Measurements from ENCODE around the gene DOCK4.
A peak's percentile ranks its signal among the peaks of the same experiment; 100 is the strongest.

The DOCK4 gene

GRCh38 chr7:112132051-112132694 lies 74.0 kb downstream of the DOCK4 start:
- peak overlapping the region in 1 of 2 experiments; percentile 44 for H2BK12ac ChIP-seq (ENCODE audit: low read length in 2 of 2)

GRCh38 chr7:112130729-112131410 lies 75.3 kb downstream of the DOCK4 start:
- Histone ChIP-seq H3K9me3 (ENCODE audit: control insufficient read depth, low read length) (no peaks in the 10 kb centered on the region), H2BK12ac (ENCODE audit: low read length in 2 of 2) (no peak overlapping the region), H2BK5ac (ENCODE audit: low read depth, low read length, poor library complexity, severe bottlenecking) (no peak overlapping the region), H2BK15ac (ENCODE audit: low read depth, poor library complexity, severe bottlenecking) (no peak overlapping the region), H3K27ac (ENCODE audit: low read length, poor library complexity, severe bottlenecking) (no peak overlapping the region), H2BK120ac (ENCODE audit: low read depth, low read length) (no peak overlapping the region), H2AK5ac (ENCODE audit: low read length, severe bottlenecking) (no peak overlapping the region), H3K36me3 (ENCODE audit: control insufficient read depth in 1 of 2, insufficient read depth in 2 of 2, low read depth in 1 of 2, low read length in 2 of 2) (no peaks in the 10 kb centered on the region), H3K79me1 (replicated peaks; ENCODE audit: low read length, poor library complexity, severe bottlenecking) (peaks cover 12% of the 10 kb centered on the region), H2AFZ (ENCODE audit: low read depth, low read length) (no peak overlapping the region), H3K27me3 (ENCODE audit: control insufficient read depth in 1 of 2, insufficient read depth in 1 of 2, low read length in 2 of 2) (no peaks in the 10 kb centered on the region), H3K4me1 (ENCODE audit: control insufficient read depth, insufficient read depth, low read depth, low read length) (peaks cover under 1% of the 10 kb centered on the region), H4K8ac (ENCODE audit: low read length) (no peak overlapping the region), H3K4me3 (ENCODE audit: insufficient read depth in 1 of 2, low read depth in 1 of 2, low read length in 2 of 2) (no peak overlapping the region), H3K23ac (ENCODE audit: low read length in 2 of 2) (no peak overlapping the region), H3K9ac (ENCODE audit: low read length) (no peak overlapping the region), H3K4me2 (ENCODE audit: low read length, poor library complexity, severe bottlenecking) (no peak overlapping the region), H3K4ac (ENCODE audit: low read depth in 1 of 2, low read length in 2 of 2) (peak overlapping the region; percentile 17 to 26), H3K14ac (ENCODE audit: low read length in 2 of 2) (no peak overlapping the region), H4K91ac (ENCODE audit: low read length) (peak overlapping the region; percentile 65), H3K18ac (ENCODE audit: low read depth in 1 of 2, low read length in 2 of 2) (peak overlapping the region in 1 of 2 experiments; percentile 38)
- no peak for DNase-seq
- WGBS, result 66% methylated on average over 6 of the region's 10 CpGs

More at GRCh38 chr7:112132051-112132694, 74.0 kb downstream of the DOCK4 start:
- WGBS, result 71% methylated on average over 3 of the region's 4 CpGs
- peak; percentile 43 for DNase-seq
- H3K4ac ChIP-seq (ENCODE audit: low read depth in 1 of 2, low read length in 2 of 2), result peak overlapping the region in 1 of 2 experiments; percentile 41
- H3K4me2 ChIP-seq (ENCODE audit: low read length, poor library complexity, severe bottlenecking), result no peak overlapping the region
- no peak overlapping the region for H2BK120ac ChIP-seq (ENCODE audit: low read depth, low read length)
- H3K4me3 ChIP-seq (ENCODE audit: insufficient read depth in 1 of 2, low read depth in 1 of 2, low read length in 2 of 2), result no peak overlapping the region
- no peak overlapping the region for H2BK5ac ChIP-seq (ENCODE audit: low read depth, low read length, poor library complexity, severe bottlenecking)
- no peaks in the 10 kb centered on the region for H3K36me3 ChIP-seq (ENCODE audit: control insufficient read depth in 1 of 2, insufficient read depth in 2 of 2, low read depth in 1 of 2, low read length in 2 of 2)
- no peaks in the 10 kb centered on the region for H3K27me3 ChIP-seq (ENCODE audit: control insufficient read depth in 1 of 2, insufficient read depth in 1 of 2, low read length in 2 of 2)
- no peak overlapping the region for H4K8ac ChIP-seq (ENCODE audit: low read length)
- H3K14ac ChIP-seq (ENCODE audit: low read length in 2 of 2), result no peak overlapping the region
- no peak overlapping the region for H4K91ac ChIP-seq (ENCODE audit: low read length)
- H2BK15ac ChIP-seq (ENCODE audit: low read depth, poor library complexity, severe bottlenecking), result no peak overlapping the region
- H3K9me3 ChIP-seq (ENCODE audit: control insufficient read depth, low read length), result no peaks in the 10 kb centered on the region
- H2AFZ ChIP-seq (ENCODE audit: low read depth, low read length), result no peak overlapping the region
- H3K27ac ChIP-seq (ENCODE audit: low read length, poor library complexity, severe bottlenecking), result no peak overlapping the region
- H2AK5ac ChIP-seq (ENCODE audit: low read length, severe bottlenecking), result no peak overlapping the region
- H3K9ac ChIP-seq (ENCODE audit: low read length), result no peak overlapping the region
- H3K23ac ChIP-seq (ENCODE audit: low read length in 2 of 2), result no peak overlapping the region
- no peak overlapping the region for H3K18ac ChIP-seq (ENCODE audit: low read depth in 1 of 2, low read length in 2 of 2)
- H3K4me1 ChIP-seq (ENCODE audit: control insufficient read depth, insufficient read depth, low read depth, low read length), result no peaks in the 10 kb centered on the region
- peaks cover 12% of the 10 kb centered on the region for H3K79me1 ChIP-seq (replicated peaks; ENCODE audit: low read length, poor library complexity, severe bottlenecking)

GRCh38 chr7:112129655-112130323 lies 76.4 kb downstream of the DOCK4 start:
- DNase-seq, result no peak
- Histone ChIP-seq H3K4ac (ENCODE audit: low read depth in 1 of 2, low read length in 2 of 2) (no peak overlapping the region), H2AK5ac (ENCODE audit: low read length, severe bottlenecking) (no peak overlapping the region), H2BK120ac (ENCODE audit: low read depth, low read length) (no peak overlapping the region), H2BK12ac (ENCODE audit: low read length in 2 of 2) (no peak overlapping the region), H3K79me1 (replicated peaks; ENCODE audit: low read length, poor library complexity, severe bottlenecking) (peaks cover 12% of the 10 kb centered on the region), H3K4me2 (ENCODE audit: low read length, poor library complexity, severe bottlenecking) (no peak overlapping the region), H3K4me3 (ENCODE audit: insufficient read depth in 1 of 2, low read depth in 1 of 2, low read length in 2 of 2) (no peak overlapping the region), H2BK15ac (ENCODE audit: low read depth, poor library complexity, severe bottlenecking) (no peak overlapping the region), H3K9ac (ENCODE audit: low read length) (no peak overlapping the region), H3K36me3 (ENCODE audit: control insufficient read depth in 1 of 2, insufficient read depth in 2 of 2, low read depth in 1 of 2, low read length in 2 of 2) (no peaks in the 10 kb centered on the region), H2BK5ac (ENCODE audit: low read depth, low read length, poor library complexity, severe bottlenecking) (no peak overlapping the region), H3K23ac (ENCODE audit: low read length in 2 of 2) (no peak overlapping the region), H4K91ac (ENCODE audit: low read length) (no peak overlapping the region), H3K18ac (ENCODE audit: low read depth in 1 of 2, low read length in 2 of 2) (no peak overlapping the region), H4K8ac (ENCODE audit: low read length) (no peak overlapping the region), H3K14ac (ENCODE audit: low read length in 2 of 2) (no peak overlapping the region), H3K27ac (ENCODE audit: low read length, poor library complexity, severe bottlenecking) (no peak overlapping the region), H2AFZ (ENCODE audit: low read depth, low read length) (no peak overlapping the region), H3K4me1 (ENCODE audit: control insufficient read depth, insufficient read depth, low read depth, low read length) (peaks cover 3% of the 10 kb centered on the region), H3K27me3 (ENCODE audit: control insufficient read depth in 1 of 2, insufficient read depth in 1 of 2, low read length in 2 of 2) (no peaks in the 10 kb centered on the region), H3K9me3 (ENCODE audit: control insufficient read depth, low read length) (no peaks in the 10 kb centered on the region)
- WGBS, result 81% methylated on average over 5 of the region's 5 CpGs
